Effector memory CD4-positive, alpha-beta T cell (primary cell): ENCODE data around the gene LHX2.

Source experiments
- DNase-seq, 3 donors: peaks; one replicate each; pipeline ENCODE4 v3.0.0-alpha.2; 2020
- H3K27ac ChIP-seq: 2 replicates; pipeline ENCODE4 v1.7.0; 2013; ENCODE audit warnings: mild to moderate bottlenecking, low read length, moderate library complexity; ENCODE audit not compliant: insufficient read depth, poor library complexity, severe bottlenecking
- H3K27me3 ChIP-seq: replicated peaks from 2 replicates; pipeline ENCODE4 v1.7.0; 2013; ENCODE audit warnings: mild to moderate bottlenecking, low read length; ENCODE audit not compliant: insufficient read depth, control insufficient read depth, poor library complexity, severe bottlenecking
- H3K36me3 ChIP-seq: 2 replicates; pipeline ENCODE4 v1.7.0; 2013; ENCODE audit warnings: mild to moderate bottlenecking, low read length, moderate library complexity; ENCODE audit not compliant: control insufficient read depth, insufficient read depth
- H3K4me1 ChIP-seq: 2 replicates; pipeline ENCODE4 v1.7.0; 2013; ENCODE audit warnings: low read length, mild to moderate bottlenecking; ENCODE audit not compliant: control insufficient read depth, insufficient read depth, poor library complexity, severe bottlenecking
- H3K4me3 ChIP-seq: 2 replicates; pipeline ENCODE4 v1.7.0; 2013; ENCODE audit warnings: low read length, low read depth, mild to moderate bottlenecking; ENCODE audit not compliant: insufficient read depth, poor library complexity, severe bottlenecking
- H3K9me3 ChIP-seq: 2 replicates; pipeline ENCODE4 v1.7.0; 2013; ENCODE audit warnings: mild to moderate bottlenecking, low read length, moderate library complexity; ENCODE audit not compliant: control insufficient read depth

LHX2 gene

DNA sequence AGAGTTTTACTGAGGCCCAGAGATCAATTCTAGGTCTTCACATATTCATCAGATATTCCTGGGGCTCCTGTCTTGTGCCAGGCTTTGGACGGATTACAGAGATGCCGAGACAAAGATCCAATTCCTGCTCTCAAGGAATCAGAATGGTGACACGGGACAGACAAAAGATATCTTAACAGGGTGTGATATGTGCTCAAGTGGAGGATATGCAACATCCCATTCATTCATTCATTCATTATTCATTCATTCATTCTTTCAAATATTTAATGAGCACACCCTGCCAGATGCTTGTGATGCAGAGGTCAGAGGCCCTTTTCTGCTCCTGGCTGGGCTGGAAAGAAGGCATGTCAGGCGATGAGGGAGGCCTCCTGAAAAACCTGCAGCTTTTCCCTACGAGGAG lies 21.8 kb downstream of the LHX2 start:
- no peaks in the 10 kb centered on the region for H3K36me3 ChIP-seq

GRCh38 chr9:124033967-124034366 lies 22.4 kb downstream of the LHX2 start:
- H3K27ac ChIP-seq = no peak overlapping the region
- DNase-seq = no peak
- H3K4me1 ChIP-seq = no peaks in the 10 kb centered on the region
- no peak overlapping the region for H3K4me3 ChIP-seq
- no peaks in the 10 kb centered on the region for H3K36me3 ChIP-seq
- H3K9me3 ChIP-seq = no peaks in the 10 kb centered on the region
- no peaks in the 10 kb centered on the region for H3K27me3 ChIP-seq

More for the DNA sequence above, 21.8 kb downstream of the LHX2 start:
- H3K27ac ChIP-seq = no peak overlapping the region
- no peaks in the 10 kb centered on the region for H3K4me1 ChIP-seq
- no peak overlapping the region for H3K4me3 ChIP-seq
- H3K27me3 ChIP-seq = no peaks in the 10 kb centered on the region
- H3K9me3 ChIP-seq = no peaks in the 10 kb centered on the region
- DNase-seq = no peak

DNA sequence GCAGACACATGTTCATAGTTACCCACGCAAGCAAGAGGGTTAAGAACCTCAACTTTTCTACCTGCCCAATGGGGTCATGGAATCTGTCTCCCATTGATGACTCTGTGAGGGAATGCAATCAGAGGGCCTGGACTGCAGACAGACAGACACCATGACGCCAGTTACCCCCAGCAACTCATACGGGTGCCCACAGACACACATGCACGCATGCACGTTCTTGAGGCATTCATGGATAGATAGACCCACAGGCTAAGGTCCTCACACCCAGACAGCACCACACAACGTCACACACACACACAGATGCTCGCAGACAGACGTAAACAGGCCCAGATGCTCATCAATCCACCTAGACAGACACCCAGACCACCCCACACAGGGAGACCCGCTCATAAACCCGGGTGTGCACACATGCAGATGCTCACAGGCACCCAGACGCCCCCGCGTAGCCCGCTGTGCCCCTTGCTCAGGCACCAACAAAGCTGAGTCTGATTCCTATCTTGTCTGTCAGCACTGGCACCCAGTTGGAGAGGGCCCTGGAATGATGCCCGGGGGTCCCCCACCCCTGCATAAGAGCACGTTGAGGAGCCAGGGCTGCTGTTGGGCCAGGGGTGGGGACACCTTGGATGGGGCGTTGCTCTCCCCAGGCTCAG lies 23.6 kb downstream of the LHX2 start:
- Histone ChIP-seq H3K27me3 (peaks cover 3% of the 10 kb centered on the region), H3K4me1 (no peaks in the 10 kb centered on the region), H3K4me3 (no peak overlapping the region), H3K36me3 (no peaks in the 10 kb centered on the region), H3K27ac (no peak overlapping the region), H3K9me3 (no peaks in the 10 kb centered on the region)
- DNase-seq = no peak

GRCh38 chr9:124036578-124036977 lies 25.0 kb downstream of the LHX2 start:
- H3K4me3 ChIP-seq = no peak overlapping the region
- H3K9me3 ChIP-seq = no peaks in the 10 kb centered on the region
- peaks cover 4% of the 10 kb centered on the region for H3K4me1 ChIP-seq
- H3K36me3 ChIP-seq = no peaks in the 10 kb centered on the region
- peaks cover 17% of the 10 kb centered on the region for H3K27me3 ChIP-seq
- no peak for DNase-seq
- no peak overlapping the region for H3K27ac ChIP-seq

DNA sequence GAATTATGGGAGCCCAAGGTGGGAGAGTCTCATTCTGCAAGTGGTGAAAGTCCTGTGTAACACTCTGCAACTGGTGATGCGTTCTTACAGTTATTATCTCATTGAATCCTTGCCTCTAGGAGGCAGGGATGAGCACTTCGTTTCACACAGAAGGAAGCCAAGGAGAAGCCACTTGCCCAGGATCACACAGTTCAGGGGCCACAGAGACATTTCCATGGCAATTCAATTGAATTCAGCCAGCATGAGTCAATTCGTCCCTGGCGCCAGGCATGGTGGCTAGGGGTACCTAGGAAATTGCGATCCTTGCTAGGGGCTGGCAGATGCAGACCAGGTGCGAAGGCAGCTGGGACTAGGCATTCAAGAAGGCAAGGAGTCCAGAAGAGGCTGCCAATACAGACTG lies 26.2 kb downstream of the LHX2 start:
- Histone ChIP-seq H3K36me3 (no peaks in the 10 kb centered on the region), H3K27me3 (peaks cover 17% of the 10 kb centered on the region), H3K4me3 (no peak overlapping the region), H3K27ac (no peak overlapping the region), H3K4me1 (peaks cover 4% of the 10 kb centered on the region), H3K9me3 (no peaks in the 10 kb centered on the region)
- no peak for DNase-seq

- Histone ChIP-seq H3K4me1 (peaks cover 4% of the 10 kb centered on the region), H3K4me3 (no peak overlapping the region), H3K27ac (no peak overlapping the region), H3K9me3 (no peaks in the 10 kb centered on the region), H3K36me3 (no peaks in the 10 kb centered on the region), H3K27me3 (peaks cover 17% of the 10 kb centered on the region)
- DNase-seq = no peak
Measured at GRCh38 chr9:124038239-124038638, 26.7 kb downstream of the LHX2 start.

GRCh38 chr9:124038790-124039633 lies 27.4 kb downstream of the LHX2 start:
- Histone ChIP-seq H3K4me1 (peaks cover 4% of the 10 kb centered on the region), H3K4me3 (no peak overlapping the region), H3K27me3 (peaks cover 17% of the 10 kb centered on the region), H3K27ac (no peak overlapping the region), H3K36me3 (no peaks in the 10 kb centered on the region), H3K9me3 (no peaks in the 10 kb centered on the region)
- no peak for DNase-seq

- Histone ChIP-seq H3K9me3 (no peaks in the 10 kb centered on the region), H3K27ac (no peak overlapping the region), H3K4me3 (no peak overlapping the region), H3K4me1 (peaks cover 4% of the 10 kb centered on the region), H3K36me3 (no peaks in the 10 kb centered on the region), H3K27me3 (peaks cover 17% of the 10 kb centered on the region)
- no peak for DNase-seq
Measured at GRCh38 chr9:124040186-124040931, 28.8 kb downstream of the LHX2 start.

GRCh38 chr9:124040935-124041816 lies 29.6 kb downstream of the LHX2 start:
- H3K27ac ChIP-seq = no peak overlapping the region

More at GRCh38 chr9:124040935-124041816, 29.6 kb downstream of the LHX2 start:
- Histone ChIP-seq H3K4me3 (no peak overlapping the region), H3K36me3 (no peaks in the 10 kb centered on the region), H3K9me3 (no peaks in the 10 kb centered on the region), H3K4me1 (peaks cover 7% of the 10 kb centered on the region), H3K27me3 (peaks cover 23% of the 10 kb centered on the region)
- DNase-seq = peak in 1 of 3 donors; percentile 9
